Stimulated activated CD4-positive, alpha-beta T cell treated with anti-CD3 and anti-CD28 coated beads, Interleukin-12 subunit alpha, Interleukin-12 subunit beta, amount 100 ng/mL, for 48 hours (primary cell): Measurements from ENCODE around the gene SRMS.

Source experiments
- DNase-seq, 3 donors: peaks; one replicate each; pipeline ENCODE4 v3.0.0-alpha.2; 2020; ENCODE audit warnings: low read depth in 2 of 3, low spot score in 1 of 3

The SRMS gene

GRCh38 chr20:63547725-63548480 lies at the start of gene SRMS:
SRMS (minus strand) TSS chr20:63547749; CDS start chr20:63547463, 286 bp downstream.
- no peak for DNase-seq

- no peak for DNase-seq
Observed at GRCh38 chr20:63596423-63596822, 48.9 kb upstream of the SRMS start.

DNA sequence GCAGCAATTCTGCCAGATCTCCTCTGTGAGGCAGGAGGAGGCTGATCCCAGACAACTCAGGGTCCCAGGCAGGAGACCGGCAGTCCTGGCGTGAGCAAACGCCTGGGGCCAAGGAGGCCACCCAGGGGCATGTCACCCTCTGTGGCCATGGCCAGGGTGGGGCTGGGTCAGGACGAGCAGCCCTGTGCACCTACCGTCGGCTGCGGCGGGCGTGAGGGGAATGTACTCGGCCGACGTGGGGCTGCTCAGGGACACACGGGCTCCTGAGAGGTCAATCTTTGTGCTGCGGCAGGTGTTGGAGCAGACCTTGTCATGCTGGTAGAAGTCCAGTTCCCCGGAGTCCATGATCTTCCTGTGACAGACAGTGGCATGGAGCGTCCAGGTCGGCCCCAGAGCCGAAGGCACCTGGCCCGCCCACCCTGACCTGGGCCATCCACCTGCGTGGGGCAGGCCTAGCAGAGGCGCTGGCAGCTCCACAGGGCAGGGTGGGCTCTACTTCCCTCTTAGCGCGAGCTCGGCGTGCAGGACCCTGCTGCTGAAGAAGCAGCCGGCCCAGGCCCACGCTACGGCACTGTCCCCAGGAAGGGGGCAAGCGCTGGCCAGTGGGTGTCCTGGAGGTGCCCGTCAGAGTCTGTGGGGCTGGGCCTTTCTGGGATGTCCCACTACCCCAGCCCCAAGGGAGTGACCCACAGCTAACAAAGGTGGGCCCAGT lies 48.0 kb upstream of the SRMS start:
- no peak for DNase-seq

DNA sequence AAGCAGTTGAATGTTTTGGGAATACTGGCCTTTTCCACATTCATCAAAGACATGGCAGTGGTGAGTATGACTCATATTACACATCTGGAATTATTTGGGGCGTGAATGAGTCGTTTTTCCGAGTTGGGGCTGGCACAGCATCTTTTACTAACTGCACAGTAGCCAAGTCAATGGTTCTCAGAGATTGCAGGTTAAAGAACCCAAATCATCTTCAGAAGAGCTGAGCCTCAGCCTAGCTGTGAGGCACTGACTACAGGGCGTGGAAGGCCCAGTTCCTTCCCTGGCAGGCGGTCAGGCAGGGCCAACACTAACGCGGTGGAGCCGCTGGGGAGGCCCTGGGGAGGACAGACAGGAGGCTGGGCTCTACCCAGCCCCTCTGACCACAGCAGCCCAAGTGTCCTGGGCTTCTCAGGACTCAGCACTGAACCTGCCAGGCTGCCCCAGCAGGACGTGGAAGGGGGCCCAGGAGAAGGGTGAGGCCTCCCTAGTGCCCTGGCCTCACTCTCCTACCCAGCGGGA lies 46.6 kb upstream of the SRMS start:
- no peak for DNase-seq

GRCh38 chr20:63592661-63593060 lies 45.1 kb upstream of the SRMS start:
- no peak for DNase-seq

GRCh38 chr20:63591786-63592355 lies 44.3 kb upstream of the SRMS start:
- DNase-seq, result no peak

- no peak for DNase-seq
Observed at GRCh38 chr20:63591147-63591533, 43.6 kb upstream of the SRMS start.

DNA sequence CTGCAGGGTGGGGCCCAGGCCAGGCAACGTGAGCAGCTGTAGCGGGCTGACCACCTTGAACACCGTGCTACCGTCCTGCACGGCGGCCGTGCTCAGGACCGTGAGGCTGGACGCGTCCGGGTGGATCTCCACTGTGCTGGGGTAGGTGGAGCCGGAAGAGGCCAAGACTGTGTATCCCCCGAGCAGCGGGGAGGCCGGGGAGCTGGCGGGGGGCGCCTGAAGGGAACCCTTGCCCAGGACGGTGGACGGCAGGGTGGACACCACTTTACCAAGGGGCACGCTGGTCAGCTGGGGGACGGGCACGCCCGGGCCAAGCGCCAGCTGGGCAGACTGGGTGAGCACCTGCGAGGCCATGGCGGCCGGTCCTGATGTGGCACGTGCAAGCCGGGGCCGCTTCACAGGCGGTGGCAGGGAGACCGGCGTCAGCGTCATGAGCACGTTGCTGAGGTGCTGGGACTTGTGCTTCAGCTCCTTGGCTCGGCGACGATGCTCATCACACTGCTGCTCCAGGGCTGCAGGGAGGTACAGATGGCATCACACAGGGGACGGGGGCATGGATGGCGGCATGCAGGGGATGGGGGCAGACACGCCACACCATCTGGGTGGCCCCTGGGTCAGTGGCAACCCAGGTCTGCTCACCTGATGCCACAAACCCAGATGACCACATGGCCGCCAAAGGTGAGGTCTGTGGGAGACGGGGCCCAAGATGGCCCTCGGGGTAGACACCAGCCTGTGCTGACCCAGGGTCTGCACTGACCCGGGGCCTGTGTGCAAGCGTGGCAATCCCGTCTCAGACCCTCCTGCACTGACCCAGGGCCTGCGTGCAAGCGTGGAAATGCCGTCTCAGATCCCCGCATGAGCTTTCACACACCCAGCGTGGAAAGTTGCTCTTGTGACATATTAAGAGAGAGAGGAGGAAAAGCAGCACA lies 42.9 kb upstream of the SRMS start:
- DNase-seq, result no peak

DNA sequence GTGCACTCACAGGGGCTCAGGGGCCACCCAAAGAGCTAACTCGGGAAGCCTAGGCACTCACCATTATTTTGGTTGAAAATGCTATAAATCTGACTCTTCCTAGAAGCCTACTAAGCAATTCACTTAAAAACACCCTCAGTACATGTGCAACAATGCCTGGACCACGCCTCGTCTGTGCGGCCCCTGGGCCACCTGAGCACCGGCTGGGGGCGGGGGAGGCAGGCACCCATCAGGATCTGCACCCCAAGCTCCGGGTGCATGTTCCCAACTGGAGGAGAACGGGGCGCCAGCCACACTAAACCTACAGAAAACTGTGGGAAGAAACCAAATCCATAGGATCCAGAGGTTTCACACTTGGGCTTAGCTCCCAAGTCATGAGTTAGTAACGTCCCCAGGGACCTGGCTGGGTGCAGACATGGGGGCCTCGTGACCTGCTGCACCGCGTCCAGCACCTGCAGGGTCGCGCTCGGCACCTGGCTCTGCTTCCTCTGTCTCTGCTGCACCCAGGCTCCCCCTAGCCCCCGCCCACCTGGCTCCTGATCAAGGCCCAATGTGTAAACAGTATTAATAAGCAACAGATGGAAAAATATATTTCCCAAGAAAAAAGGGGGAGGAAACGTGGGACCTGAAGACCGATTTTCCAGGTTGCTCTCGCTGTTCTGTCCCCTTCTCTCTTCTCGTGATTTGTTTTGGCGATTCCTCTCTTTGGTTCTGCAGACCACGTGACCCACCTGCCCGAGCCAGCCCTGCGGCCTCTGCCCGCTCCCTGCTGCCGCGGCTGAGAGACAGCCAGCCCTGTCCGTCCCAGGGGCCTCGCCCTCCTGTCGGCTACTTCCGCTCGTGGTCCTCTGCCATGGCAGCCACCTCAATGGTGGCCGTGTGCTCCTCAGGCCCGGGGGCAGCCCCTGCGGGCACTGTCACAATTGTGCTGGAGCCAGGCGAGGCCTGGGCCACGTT lies 42.0 kb upstream of the SRMS start:
- no peak for DNase-seq

DNA sequence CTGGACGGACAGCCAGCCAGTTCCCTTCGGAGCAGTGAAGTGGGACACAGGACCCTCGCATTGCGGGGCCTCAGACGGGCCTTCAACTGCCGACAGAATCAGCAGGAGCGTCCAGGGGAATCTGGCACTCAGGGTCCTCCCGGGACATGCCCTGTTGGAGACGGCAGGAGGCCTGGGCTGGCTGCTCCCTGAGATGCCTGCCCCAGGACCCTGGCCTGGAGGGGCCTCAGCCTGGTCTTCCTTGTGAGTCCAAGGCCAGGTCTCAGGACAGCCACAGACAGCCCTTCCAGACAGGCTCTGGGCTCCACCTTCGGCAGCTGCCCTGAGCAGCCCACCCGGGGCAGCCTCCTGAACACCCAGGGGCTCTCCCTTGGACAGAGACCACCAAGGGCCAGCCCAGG lies 41.1 kb upstream of the SRMS start:
- DNase-seq, result no peak

- DNase-seq, result no peak
Observed at GRCh38 chr20:63587776-63588591, 40.4 kb upstream of the SRMS start.

GRCh38 chr20:63587256-63587655 lies 39.7 kb upstream of the SRMS start:
- DNase-seq, result no peak

- no peak for DNase-seq
Observed at GRCh38 chr20:63586797-63587196, 39.2 kb upstream of the SRMS start.

GRCh38 chr20:63585616-63586565 lies 38.3 kb upstream of the SRMS start:
- no peak for DNase-seq

DNA sequence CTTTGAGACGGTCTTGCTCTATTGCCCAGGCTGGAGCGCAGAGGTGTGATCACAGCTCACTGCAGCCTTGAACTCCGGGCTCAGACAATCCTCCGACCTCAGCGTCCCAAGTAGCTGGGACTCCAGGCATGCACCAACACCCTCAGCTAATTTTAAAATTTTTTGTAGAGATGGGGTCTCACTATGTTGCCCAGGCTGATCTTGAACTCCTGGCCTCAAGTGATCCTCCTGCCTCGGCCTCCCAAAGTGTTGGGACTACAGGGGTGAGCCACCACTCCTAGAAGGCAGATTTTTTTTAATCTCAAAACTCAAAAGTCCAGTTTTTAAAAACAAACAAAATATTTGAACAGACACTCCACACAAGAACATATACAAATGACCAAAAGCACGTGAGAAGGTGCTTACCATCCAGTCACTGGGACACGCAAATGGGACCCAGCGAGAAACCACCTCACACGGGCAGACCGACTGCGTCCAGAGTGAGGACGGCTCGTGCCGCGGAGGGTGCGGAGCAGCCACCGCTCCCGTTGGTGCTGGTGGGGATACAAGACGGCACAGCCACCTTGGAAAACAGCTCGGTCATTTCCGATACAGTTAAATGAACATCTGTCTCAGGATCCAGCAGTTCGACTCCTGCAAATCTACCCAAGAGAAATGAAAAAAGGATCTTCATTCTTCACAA lies 35.0 kb upstream of the SRMS start:
- DNase-seq, result no peak

GRCh38 chr20:63580796-63581461 lies 33.4 kb upstream of the SRMS start:
- peak; percentile 42 to 56 (median 51) for DNase-seq
